Limb (tissue), 2 donors: Measurements from ENCODE around the gene MRTFA.
"Not testable (repeated sequence)": the region's sequence is repeated elsewhere in the genome, so short reads cannot be mapped to it uniquely, and the experiment has no call there.

Source experiments
- DNase-seq, 2 donors: peaks; one replicate each; pipeline ENCODE4 v3.0.0-alpha.2; 2016; ENCODE audit errors: extremely low spot score in 2 of 2

MRTFA gene

GRCh38 chr22:40500465-40500786 is 136.1 kb downstream of the MRTFA start:
- not testable (repeated sequence) for DNase-seq

- DNase-seq: no peak
Observed at GRCh38 chr22:40499209-40499623, 137.3 kb downstream of the MRTFA start.

GRCh38 chr22:40498420-40499208 is 137.9 kb downstream of the MRTFA start:
- no peak for DNase-seq

- no peak for DNase-seq
Observed at GRCh38 chr22:40493441-40493840, 143.1 kb downstream of the MRTFA start.

GRCh38 chr22:40491990-40492631 is 144.4 kb downstream of the MRTFA start:
- DNase-seq: peak in 1 of 2 donors; percentile 74

GRCh38 chr22:40487663-40488249 is 148.8 kb downstream of the MRTFA start:
- peak in 1 of 2 donors; percentile 59 for DNase-seq

- no peak for DNase-seq
Observed at GRCh38 chr22:40486962-40487602, 149.4 kb downstream of the MRTFA start.

GRCh38 chr22:40485813-40486667 is 150.5 kb downstream of the MRTFA start:
- no peak for DNase-seq

GRCh38 chr22:40484906-40485669 is 151.4 kb downstream of the MRTFA start:
- DNase-seq: peak in 1 of 2 donors; percentile 51

- no peak for DNase-seq
Observed at GRCh38 chr22:40482886-40483285, 153.6 kb downstream of the MRTFA start.

GRCh38 chr22:40482391-40482790 is 154.1 kb downstream of the MRTFA start:
- no peak for DNase-seq

GRCh38 chr22:40480996-40481395 is 155.5 kb downstream of the MRTFA start:
- DNase-seq: no peak

GRCh38 chr22:40479887-40480538 is 156.5 kb downstream of the MRTFA start:
- no peak for DNase-seq

GRCh38 chr22:40479126-40479800 is 157.3 kb downstream of the MRTFA start:
- no peak for DNase-seq

- no peak for DNase-seq
Observed at GRCh38 chr22:40478338-40479125, 158.0 kb downstream of the MRTFA start.

GRCh38 chr22:40477683-40478337 is 158.7 kb downstream of the MRTFA start:
- DNase-seq: no peak

- no peak for DNase-seq
Observed at GRCh38 chr22:40476341-40476740, 160.2 kb downstream of the MRTFA start.

GRCh38 chr22:40473703-40474102 is 162.8 kb downstream of the MRTFA start:
- DNase-seq: no peak
